ENCODE data around the gene PALD1.

DNA sequence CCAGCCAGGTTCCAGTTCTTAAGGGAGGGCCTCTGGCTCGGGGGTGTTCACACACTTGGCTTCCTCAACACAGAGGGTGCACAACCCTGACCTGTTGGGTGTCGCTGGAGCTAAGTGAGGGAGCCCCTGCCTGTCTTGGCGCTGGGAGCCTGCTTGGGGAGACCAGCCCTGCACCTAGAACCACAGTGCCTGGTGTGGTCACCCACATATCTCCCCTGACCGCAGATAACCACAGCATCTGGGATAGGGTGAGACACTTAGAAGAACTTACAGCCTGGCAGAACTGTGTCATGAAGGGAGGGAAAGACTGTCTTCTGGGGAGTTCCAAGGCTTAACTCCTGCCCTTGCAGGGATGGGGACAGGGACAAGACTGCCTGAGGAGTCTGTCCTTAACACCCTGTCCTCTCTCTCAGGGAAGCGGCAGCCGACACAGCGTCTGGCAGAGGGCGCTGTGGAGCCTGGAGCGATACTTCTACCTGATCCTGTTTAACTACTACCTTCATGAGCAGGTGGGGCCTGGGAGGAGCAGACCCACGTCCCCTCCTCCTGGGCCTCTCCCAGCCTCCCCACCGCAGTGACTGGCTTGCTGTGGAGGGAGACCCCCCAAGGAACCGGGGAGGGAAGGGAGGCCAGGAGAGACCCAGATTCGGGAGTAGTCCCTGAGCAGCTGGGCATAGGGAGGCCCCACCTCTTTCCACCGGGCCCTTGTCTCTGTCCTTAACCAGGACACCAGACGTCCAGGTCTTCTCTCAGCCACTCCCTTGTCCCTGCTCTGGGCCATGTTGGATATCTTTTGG lies 59.0 kb downstream of the PALD1 start:
- TF ChIP-seq, protein P1, sequence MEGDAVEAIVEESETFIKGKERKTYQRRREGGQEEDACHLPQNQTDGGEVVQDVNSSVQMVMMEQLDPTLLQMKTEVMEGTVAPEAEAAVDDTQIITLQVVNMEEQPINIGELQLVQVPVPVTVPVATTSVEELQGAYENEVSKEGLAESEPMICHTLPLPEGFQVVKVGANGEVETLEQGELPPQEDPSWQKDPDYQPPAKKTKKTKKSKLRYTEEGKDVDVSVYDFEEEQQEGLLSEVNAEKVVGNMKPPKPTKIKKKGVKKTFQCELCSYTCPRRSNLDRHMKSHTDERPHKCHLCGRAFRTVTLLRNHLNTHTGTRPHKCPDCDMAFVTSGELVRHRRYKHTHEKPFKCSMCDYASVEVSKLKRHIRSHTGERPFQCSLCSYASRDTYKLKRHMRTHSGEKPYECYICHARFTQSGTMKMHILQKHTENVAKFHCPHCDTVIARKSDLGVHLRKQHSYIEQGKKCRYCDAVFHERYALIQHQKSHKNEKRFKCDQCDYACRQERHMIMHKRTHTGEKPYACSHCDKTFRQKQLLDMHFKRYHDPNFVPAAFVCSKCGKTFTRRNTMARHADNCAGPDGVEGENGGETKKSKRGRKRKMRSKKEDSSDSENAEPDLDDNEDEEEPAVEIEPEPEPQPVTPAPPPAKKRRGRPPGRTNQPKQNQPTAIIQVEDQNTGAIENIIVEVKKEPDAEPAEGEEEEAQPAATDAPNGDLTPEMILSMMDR (IDR thresholded peaks at IDR 0.05; ENCODE audit: low read depth, low read length, poor library complexity, severe bottlenecking): peak; percentile 76
- no peak for TF ChIP-seq EZH2phosphoT487 (IDR thresholded peaks at IDR 0.05; ENCODE audit: borderline replicate concordance, low read length)

All from DOHH2 (cell line).